Astrocyte (in vitro differentiated cells and primary cell): Measurements from ENCODE around the gene PPM1L. TPM values are rescaled to one million over a fixed set of nuclear protein-coding genes. Genes with fewer than 3 reads are reported as not detected.

Source experiments
- DNase-seq: peaks from one replicate; pipeline ENCODE4 v3.0.0-alpha.2; 2010; ENCODE audit warnings: low read depth
- FAIRE-seq: peaks from 2 replicates; lab custom pipeline; 2011; peaks lifted over from hg19 to GRCh38; lab: Jason Lieb, UNC
- H2AFZ ChIP-seq: 2 replicates; pipeline ENCODE4 v1.6.0; 2012; ENCODE audit warnings: low read depth, low read length, inconsistent platforms
- H3K27ac ChIP-seq: 2 replicates; pipeline ENCODE4 v1.5.1; 2011; ENCODE audit warnings: low read depth, low read length, inconsistent platforms
- H3K27me3 ChIP-seq: 2 replicates; pipeline ENCODE4 v1.6.0; 2011; ENCODE audit warnings: low read length, inconsistent platforms; ENCODE audit not compliant: insufficient read depth
- H3K36me3 ChIP-seq: 2 replicates; pipeline ENCODE4 v1.5.1; 2011; ENCODE audit warnings: low read length, inconsistent platforms; ENCODE audit not compliant: insufficient read depth
- H3K4me1 ChIP-seq: 2 replicates; pipeline ENCODE4 v1.5.1; 2011; ENCODE audit warnings: low read length, inconsistent platforms; ENCODE audit not compliant: insufficient read depth
- H3K4me2 ChIP-seq: 2 replicates; pipeline ENCODE4 v1.6.0; 2012; ENCODE audit warnings: low read length, inconsistent platforms
- H3K4me3 ChIP-seq: 2 replicates; pipeline ENCODE4 v1.5.1; 2011; ENCODE audit warnings: low read depth, mild to moderate bottlenecking, low read length, inconsistent platforms; ENCODE audit not compliant: insufficient read depth
- H3K79me2 ChIP-seq: 2 replicates; pipeline ENCODE4 v1.6.0; 2012; ENCODE audit warnings: mild to moderate bottlenecking, low read length, inconsistent platforms; ENCODE audit not compliant: insufficient read depth
- H3K9ac ChIP-seq: 2 replicates; pipeline ENCODE4 v1.6.0; 2012; ENCODE audit warnings: mild to moderate bottlenecking, low read length, inconsistent platforms
- H3K9me3 ChIP-seq: 2 replicates; pipeline ENCODE4 v1.5.1; 2012; ENCODE audit warnings: low read depth, mild to moderate bottlenecking, low read length, inconsistent platforms; ENCODE audit not compliant: insufficient read depth
- H4K20me1 ChIP-seq: 2 replicates; pipeline ENCODE4 v1.6.0; 2012; ENCODE audit warnings: low read length, inconsistent platforms; ENCODE audit not compliant: insufficient read depth
- H3K27ac Mint-ChIP-seq: one replicate; pipeline ENCODE4 v1.8.0; 2021; ENCODE audit warnings: mild to moderate bottlenecking, mixed read lengths; ENCODE audit not compliant: unreplicated experiment
- H3K27me3 Mint-ChIP-seq: one replicate; pipeline ENCODE4 v1.8.0; 2021; ENCODE audit warnings: low read depth, mixed read lengths; ENCODE audit not compliant: unreplicated experiment
- H3K36me3 Mint-ChIP-seq: one replicate; pipeline ENCODE4 v1.8.0; 2021; ENCODE audit warnings: low read depth, mixed read lengths; ENCODE audit not compliant: unreplicated experiment
- H3K4me1 Mint-ChIP-seq: one replicate; pipeline ENCODE4 v1.8.0; 2021; ENCODE audit warnings: low read depth, mixed read lengths; ENCODE audit not compliant: unreplicated experiment
- H3K4me3 Mint-ChIP-seq: one replicate; pipeline ENCODE4 v1.8.0; 2021; ENCODE audit warnings: mild to moderate bottlenecking, moderate library complexity, mixed read lengths; ENCODE audit not compliant: unreplicated experiment
- H3K9me3 Mint-ChIP-seq: one replicate; pipeline ENCODE4 v1.8.0; 2021; ENCODE audit warnings: mild to moderate bottlenecking, mixed read lengths; ENCODE audit not compliant: unreplicated experiment
- CTCF ChIP-seq: IDR thresholded peaks from 2 replicates; pipeline ENCODE4 v1.5.1; 2011; ENCODE audit warnings: low read depth, mild to moderate bottlenecking, inconsistent platforms, low read length, moderate library complexity; ENCODE audit not compliant: insufficient read depth
- EZH2 ChIP-seq: IDR thresholded peaks from 2 replicates; pipeline ENCODE4 v1.6.1; 2012; ENCODE audit warnings: mild to moderate bottlenecking, low read length, inconsistent platforms; ENCODE audit not compliant: insufficient read depth
- total RNA-seq: library from RNA; stranded (reverse); gene quantifications from 2 replicates; pipeline ENCODE4 v1.2.1, GENCODE V29; 2021

Gene PPM1L
- total RNA-seq, 1 donor from 2014 or later: 6.3 TPM

- FAIRE-seq: no peak
- no peaks in the 10 kb centered on the region for H3K4me1 ChIP-seq
- peaks cover 3% of the 10 kb centered on the region for H3K4me1 Mint-ChIP-seq
- H3K4me3 Mint-ChIP-seq: no peak overlapping the region
- no peak overlapping the region for H3K4me2 ChIP-seq
- H2AFZ ChIP-seq: no peak overlapping the region
- H3K4me3 ChIP-seq: no peak overlapping the region
- no peak overlapping the region for H3K27ac Mint-ChIP-seq
- no peaks in the 10 kb centered on the region for H3K27me3 ChIP-seq
- no peak overlapping the region for H3K27ac ChIP-seq
- no peaks in the 10 kb centered on the region for H3K9me3 Mint-ChIP-seq
- no peak for TF ChIP-seq CTCF
- TF ChIP-seq EZH2: no peak
- no peak for DNase-seq
- no peak overlapping the region for H3K9ac ChIP-seq
- H3K27me3 Mint-ChIP-seq: no peaks in the 10 kb centered on the region
- no peaks in the 10 kb centered on the region for H4K20me1 ChIP-seq
- H3K36me3 ChIP-seq: no peaks in the 10 kb centered on the region
- H3K9me3 ChIP-seq: no peaks in the 10 kb centered on the region
- H3K36me3 Mint-ChIP-seq: no peaks in the 10 kb centered on the region
- no peaks in the 10 kb centered on the region for H3K79me2 ChIP-seq
Measured at GRCh38 chr3:160996811-160997210, 240.8 kb downstream of the PPM1L start.

DNA sequence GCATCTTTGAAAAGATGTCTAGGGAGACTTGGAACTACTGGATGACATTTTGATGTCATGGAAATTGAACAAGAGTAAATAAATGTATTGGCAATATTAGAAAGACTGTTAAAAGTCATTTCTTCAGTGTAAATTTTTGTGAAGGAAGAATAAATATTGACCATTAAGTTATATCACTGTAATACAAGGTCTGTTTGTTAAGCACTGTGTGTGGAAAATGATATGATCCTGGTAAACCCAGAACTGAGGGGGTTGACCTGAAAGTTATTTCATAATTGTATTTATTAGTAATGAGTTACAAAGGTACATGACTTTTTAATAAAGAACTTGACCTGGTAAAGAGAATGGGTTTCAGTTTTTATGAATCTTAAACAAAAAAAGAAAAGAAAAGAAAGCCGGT is 242.6 kb downstream of the PPM1L start:
- H3K27ac ChIP-seq: no peak overlapping the region
- H2AFZ ChIP-seq: no peak overlapping the region
- H3K4me1 ChIP-seq: no peaks in the 10 kb centered on the region
- no peak overlapping the region for H3K9ac ChIP-seq
- Mint-ChIP-seq H3K4me3 (no peak overlapping the region), H3K36me3 (no peaks in the 10 kb centered on the region), H3K27ac (no peak overlapping the region), H3K4me1 (peaks cover 3% of the 10 kb centered on the region), H3K9me3 (no peaks in the 10 kb centered on the region), H3K27me3 (no peaks in the 10 kb centered on the region)
- no peak for TF ChIP-seq EZH2
- no peak for TF ChIP-seq CTCF
- H3K36me3 ChIP-seq: no peaks in the 10 kb centered on the region
- no peak overlapping the region for H3K4me3 ChIP-seq
- DNase-seq (no peak), FAIRE-seq (no peak)
- H3K79me2 ChIP-seq: no peaks in the 10 kb centered on the region
- no peak overlapping the region for H3K4me2 ChIP-seq
- no peaks in the 10 kb centered on the region for H3K9me3 ChIP-seq
- no peaks in the 10 kb centered on the region for H4K20me1 ChIP-seq
- no peaks in the 10 kb centered on the region for H3K27me3 ChIP-seq

DNA sequence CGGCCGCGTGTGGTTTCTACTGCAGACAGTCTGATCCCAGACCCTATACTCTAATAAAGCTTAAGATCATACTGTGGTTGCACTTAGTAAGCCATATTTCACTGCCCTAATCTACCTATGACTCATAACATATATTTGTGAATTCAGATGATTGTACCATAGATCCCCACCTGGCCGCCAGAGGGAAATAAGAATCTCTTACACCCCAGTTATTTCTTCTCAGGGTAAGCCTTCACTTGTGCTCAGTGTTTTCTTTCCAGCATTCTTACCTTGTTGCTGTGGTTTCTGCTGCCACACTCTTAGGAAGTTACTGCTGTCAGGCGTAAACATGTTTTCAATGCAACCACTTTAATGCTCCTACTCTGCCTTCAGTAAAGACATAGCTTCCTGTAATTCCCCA is 243.2 kb downstream of the PPM1L start:
- Histone ChIP-seq H3K9me3 (no peaks in the 10 kb centered on the region), H3K4me3 (no peak overlapping the region), H2AFZ (no peak overlapping the region), H3K4me1 (no peaks in the 10 kb centered on the region), H3K9ac (no peak overlapping the region), H4K20me1 (no peaks in the 10 kb centered on the region), H3K4me2 (no peak overlapping the region), H3K27ac (no peak overlapping the region), H3K27me3 (no peaks in the 10 kb centered on the region), H3K79me2 (no peaks in the 10 kb centered on the region), H3K36me3 (no peaks in the 10 kb centered on the region)
- TF ChIP-seq CTCF: no peak
- no peak for TF ChIP-seq EZH2
- no peak overlapping the region for H3K27ac Mint-ChIP-seq
- no peaks in the 10 kb centered on the region for H3K9me3 Mint-ChIP-seq
- DNase-seq (peak; percentile 37), FAIRE-seq (no peak)
- H3K4me1 Mint-ChIP-seq: peaks cover 3% of the 10 kb centered on the region
- no peaks in the 10 kb centered on the region for H3K36me3 Mint-ChIP-seq
- no peaks in the 10 kb centered on the region for H3K27me3 Mint-ChIP-seq
- no peak overlapping the region for H3K4me3 Mint-ChIP-seq
